Measurements from ENCODE around the gene GNB2. TPM values are rescaled to one million over a fixed set of nuclear protein-coding genes. Genes with fewer than 3 reads are reported as not detected.

Gene GNB2
- total RNA-seq, 1 experiment from 2014 or later: 299 TPM

DNA sequence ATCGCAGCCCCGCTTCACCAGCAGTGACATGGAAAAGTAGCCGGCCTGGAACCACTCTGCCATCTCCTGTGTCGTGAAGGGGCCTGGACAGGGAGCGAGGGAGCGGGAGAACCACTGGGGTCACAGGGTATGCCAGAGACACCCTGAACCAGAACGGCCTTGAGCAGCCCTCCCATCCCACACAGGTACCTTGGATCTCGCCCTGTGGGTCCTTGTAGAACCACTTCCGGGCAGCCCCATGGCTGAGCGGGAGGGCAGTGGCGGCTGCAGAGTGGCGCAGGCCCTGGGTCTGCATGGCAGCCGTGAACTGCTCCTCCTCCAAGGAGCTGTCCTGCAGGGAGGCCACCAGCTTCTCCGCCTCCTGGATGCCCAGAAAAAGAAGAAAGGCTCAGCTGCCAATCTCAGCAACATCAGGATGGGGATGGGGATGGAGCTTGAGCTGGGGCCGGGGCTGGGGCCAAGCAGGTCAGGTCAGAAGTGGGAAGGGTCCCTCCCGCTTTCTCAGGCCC lies 11.0 kb downstream of the GNB2 start:
- no peak overlapping the region for H3K4me3 ChIP-seq
- H3K4me2 ChIP-seq: no peak overlapping the region
- H3K9me3 ChIP-seq (ENCODE audit: insufficient read depth, low read depth): no peaks in the 10 kb centered on the region
- H4K20me1 ChIP-seq (ENCODE audit: insufficient read depth): peaks cover 27% of the 10 kb centered on the region; the same call in 1 of the 2 replicates
- H3K27ac ChIP-seq: no peak overlapping the region
- no peak overlapping the region for H2AFZ ChIP-seq
- H3F3A ChIP-seq (ENCODE audit: insufficient read depth, low read depth): peaks cover 19% of the 10 kb centered on the region; the same call in 1 of the 2 replicates
- no peaks in the 10 kb centered on the region for H3K36me3 ChIP-seq (ENCODE audit: low read depth)
- TF ChIP-seq EZH2 (IDR thresholded peaks at IDR 0.05; ENCODE audit: low read depth): no peak
- TF ChIP-seq, protein P1, sequence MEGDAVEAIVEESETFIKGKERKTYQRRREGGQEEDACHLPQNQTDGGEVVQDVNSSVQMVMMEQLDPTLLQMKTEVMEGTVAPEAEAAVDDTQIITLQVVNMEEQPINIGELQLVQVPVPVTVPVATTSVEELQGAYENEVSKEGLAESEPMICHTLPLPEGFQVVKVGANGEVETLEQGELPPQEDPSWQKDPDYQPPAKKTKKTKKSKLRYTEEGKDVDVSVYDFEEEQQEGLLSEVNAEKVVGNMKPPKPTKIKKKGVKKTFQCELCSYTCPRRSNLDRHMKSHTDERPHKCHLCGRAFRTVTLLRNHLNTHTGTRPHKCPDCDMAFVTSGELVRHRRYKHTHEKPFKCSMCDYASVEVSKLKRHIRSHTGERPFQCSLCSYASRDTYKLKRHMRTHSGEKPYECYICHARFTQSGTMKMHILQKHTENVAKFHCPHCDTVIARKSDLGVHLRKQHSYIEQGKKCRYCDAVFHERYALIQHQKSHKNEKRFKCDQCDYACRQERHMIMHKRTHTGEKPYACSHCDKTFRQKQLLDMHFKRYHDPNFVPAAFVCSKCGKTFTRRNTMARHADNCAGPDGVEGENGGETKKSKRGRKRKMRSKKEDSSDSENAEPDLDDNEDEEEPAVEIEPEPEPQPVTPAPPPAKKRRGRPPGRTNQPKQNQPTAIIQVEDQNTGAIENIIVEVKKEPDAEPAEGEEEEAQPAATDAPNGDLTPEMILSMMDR (conservative IDR thresholded peaks at IDR 0.05): no peak
- BruUV-seq (replicated peaks): no TSS peak
- intact Hi-C loops (cut with micrococcal nuclease; ENCODE audit: unreplicated experiment): no loop called here
- CTCF ChIA-PET: no interaction called here
- H3K27me3 ChIP-seq (ENCODE audit: insufficient read depth, low read depth): no peaks in the 10 kb centered on the region
- peaks cover 14% of the 10 kb centered on the region for H3K79me2 ChIP-seq (ENCODE audit: low read depth)
- H3K4me1 ChIP-seq (replicated peaks; ENCODE audit: insufficient read depth): no peaks in the 10 kb centered on the region
- no peak for DNase-seq
- no peaks in the 10 kb centered on the region for H3K9me2 ChIP-seq (ENCODE audit: insufficient read depth)
- POLR2A ChIA-PET (ENCODE audit: unreplicated experiment): interaction anchor here (0.5 to 0.7 kb wide), 2 partner anchors 117 to 139 kb away, joined by 4 to 6 read pairs; no protein-coding TSS in a partner anchor

DNA sequence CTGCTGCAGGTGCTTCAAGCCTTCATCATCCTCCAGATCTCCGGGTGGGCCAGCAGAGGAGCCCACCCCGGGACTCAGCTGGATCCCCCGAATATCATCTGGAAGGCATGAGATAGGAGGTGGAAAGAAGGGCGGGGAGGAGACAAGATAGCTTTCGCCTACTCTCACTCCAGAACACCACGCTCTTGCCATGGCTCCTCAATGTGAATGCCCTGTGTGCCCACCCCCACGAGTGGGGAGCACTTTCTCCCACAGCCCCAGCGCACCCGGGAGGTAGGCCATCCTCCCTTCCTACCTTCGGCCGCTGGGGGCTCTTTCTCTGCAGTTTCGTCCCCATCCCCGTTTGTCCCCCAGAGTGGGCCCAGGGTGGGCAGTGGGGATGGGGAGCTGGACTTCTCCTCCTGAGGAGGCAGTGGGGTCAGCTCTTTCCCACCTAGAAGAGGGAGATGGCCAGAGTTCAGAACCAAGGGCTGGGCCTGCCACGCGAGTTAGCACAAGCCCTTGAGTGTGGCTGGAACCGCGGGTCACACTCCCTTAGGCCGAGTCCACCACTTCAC lies 11.6 kb downstream of the GNB2 start:
- intact Hi-C loops (cut with micrococcal nuclease; ENCODE audit: unreplicated experiment): no loop called here
- Histone ChIP-seq H3K27ac (no peak overlapping the region), H3F3A (ENCODE audit: insufficient read depth, low read depth) (peaks cover 14% of the 10 kb centered on the region; the same call in 1 of the 2 replicates), H4K20me1 (ENCODE audit: insufficient read depth) (peaks cover 31% of the 10 kb centered on the region), H3K9me3 (ENCODE audit: insufficient read depth, low read depth) (no peaks in the 10 kb centered on the region), H3K79me2 (ENCODE audit: low read depth) (peaks cover 19% of the 10 kb centered on the region), H3K4me3 (no peak overlapping the region), H3K9me2 (ENCODE audit: insufficient read depth) (no peaks in the 10 kb centered on the region), H3K27me3 (ENCODE audit: insufficient read depth, low read depth) (no peaks in the 10 kb centered on the region), H2AFZ (no peak overlapping the region), H3K4me2 (no peak overlapping the region), H3K36me3 (ENCODE audit: low read depth) (no peaks in the 10 kb centered on the region), H3K4me1 (replicated peaks; ENCODE audit: insufficient read depth) (no peaks in the 10 kb centered on the region)
- no TSS peak for BruUV-seq (replicated peaks)
- ChIA-PET POLR2A (ENCODE audit: unreplicated experiment) (interaction anchor here (0.7 kb wide), 1 partner anchor 117 kb away, joined by 6 read pairs; no protein-coding TSS in a partner anchor), CTCF (no interaction called here)
- TF ChIP-seq, protein P1 (conservative IDR thresholded peaks at IDR 0.05): no peak
- TF ChIP-seq EZH2 (IDR thresholded peaks at IDR 0.05; ENCODE audit: low read depth): no peak
- DNase-seq: no peak

DNA sequence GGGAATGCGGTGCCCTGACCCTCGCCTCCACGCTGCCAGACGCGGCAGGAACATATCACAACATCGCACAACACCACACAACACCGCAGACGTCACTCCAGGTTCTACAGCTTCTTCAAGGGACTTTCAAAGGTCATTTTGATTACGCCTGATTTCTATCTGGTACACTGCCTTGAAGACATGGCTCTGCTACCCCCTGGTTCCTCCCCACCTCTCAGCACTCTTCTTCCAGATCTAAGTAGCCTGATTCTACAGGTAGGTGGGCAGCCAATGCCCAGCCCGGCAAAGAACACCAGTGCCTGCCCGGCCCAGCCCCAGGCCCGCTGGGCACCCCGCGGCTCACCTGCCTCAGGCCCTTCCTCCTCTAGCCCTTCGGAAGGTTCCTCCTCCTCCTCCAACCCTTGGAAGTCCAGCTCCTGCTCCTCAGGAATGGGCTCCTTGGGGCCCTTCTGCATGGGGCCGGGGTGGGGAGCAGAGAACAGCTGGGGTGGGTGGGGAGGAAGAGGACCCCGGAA lies 12.1 kb downstream of the GNB2 start:
- POLR2A ChIA-PET (ENCODE audit: unreplicated experiment): interaction anchor here (0.5 kb wide), 1 partner anchor 15 kb away, joined by 3 read pairs; no protein-coding TSS in a partner anchor
- no peaks in the 10 kb centered on the region for H3K27me3 ChIP-seq (ENCODE audit: insufficient read depth, low read depth)
- H3K79me2 ChIP-seq (ENCODE audit: low read depth): peaks cover 24% of the 10 kb centered on the region
- CTCF ChIA-PET: no interaction called here
- H3K9me2 ChIP-seq (ENCODE audit: insufficient read depth): no peaks in the 10 kb centered on the region
- intact Hi-C loops (cut with micrococcal nuclease; ENCODE audit: unreplicated experiment): no loop called here
- no TSS peak for BruUV-seq (replicated peaks)
- no peak overlapping the region for H2AFZ ChIP-seq
- no peak for TF ChIP-seq EZH2 (IDR thresholded peaks at IDR 0.05; ENCODE audit: low read depth)
- TF ChIP-seq, protein P1 (conservative IDR thresholded peaks at IDR 0.05): no peak
- H3K9me3 ChIP-seq (ENCODE audit: insufficient read depth, low read depth): no peaks in the 10 kb centered on the region
- H3K4me2 ChIP-seq: no peak overlapping the region
- no peaks in the 10 kb centered on the region for H3K4me1 ChIP-seq (replicated peaks; ENCODE audit: insufficient read depth)
- no peak overlapping the region for H3K27ac ChIP-seq
- peaks cover 34% of the 10 kb centered on the region for H4K20me1 ChIP-seq (ENCODE audit: insufficient read depth)
- H3F3A ChIP-seq (ENCODE audit: insufficient read depth, low read depth): peaks cover 8% of the 10 kb centered on the region; the same call in 1 of the 2 replicates
- no peaks in the 10 kb centered on the region for H3K36me3 ChIP-seq (ENCODE audit: low read depth)
- DNase-seq: no peak
- H3K4me3 ChIP-seq: no peak overlapping the region

Data from PC-9 (cell line).